ENCODE results near the gene CCNI. TPM values are rescaled to one million over a fixed set of nuclear protein-coding genes. Genes with fewer than 3 reads are reported as not detected.

Gene CCNI
- total and polyA plus RNA-seq, 3 donors from 2014 or later, result 259 to 288 (median 261) TPM

- 97% methylated on average over 5 of the region's 5 CpGs for WGBS, 2 donors
- Histone ChIP-seq H3K36me3 (ENCODE audit: low read depth, missing control alignments) (no peaks in the 10 kb centered on the region), H3K4me1 (no peaks in the 10 kb centered on the region), H3K27ac (no peak overlapping the region), H3K4me3 (no peak overlapping the region), H3K9me3 (no peaks in the 10 kb centered on the region), H3K27me3 (no peaks in the 10 kb centered on the region)
- no peak for DNase-seq
- TF ChIP-seq POLR2A (IDR thresholded peaks at IDR 0.05) (no peak), CTCF (IDR thresholded peaks at IDR 0.05) (no peak)
- intact Hi-C loops (cut with DNase I; ENCODE audit: low total_unique reads), result no loop called here
Observed at GRCh38 chr4:77121736-77122240, 46.0 kb upstream of the CCNI start.

GRCh38 chr4:77120886-77121508 is 45.2 kb upstream of the CCNI start:
- Histone ChIP-seq H3K27me3 (no peaks in the 10 kb centered on the region), H3K36me3 (ENCODE audit: low read depth, missing control alignments) (no peaks in the 10 kb centered on the region), H3K27ac (no peak overlapping the region), H3K9me3 (no peaks in the 10 kb centered on the region), H3K4me3 (no peak overlapping the region), H3K4me1 (no peaks in the 10 kb centered on the region)
- TF ChIP-seq CTCF (IDR thresholded peaks at IDR 0.05) (no peak), POLR2A (IDR thresholded peaks at IDR 0.05) (no peak)
- 84 to 98% methylated on average over 8 of the region's 8 CpGs for WGBS, 2 donors
- no peak for DNase-seq
- intact Hi-C loops (cut with DNase I; ENCODE audit: low total_unique reads), result no loop called here

- no peak overlapping the region for H3K4me3 ChIP-seq
- no peak for DNase-seq
- no peak for TF ChIP-seq CTCF (IDR thresholded peaks at IDR 0.05)
- intact Hi-C loops (cut with DNase I; ENCODE audit: low total_unique reads), result no loop called here
- no peak overlapping the region for H3K27ac ChIP-seq
- H3K27me3 ChIP-seq, result no peaks in the 10 kb centered on the region
- no peaks in the 10 kb centered on the region for H3K4me1 ChIP-seq
- no peaks in the 10 kb centered on the region for H3K9me3 ChIP-seq
- no peaks in the 10 kb centered on the region for H3K36me3 ChIP-seq (ENCODE audit: low read depth, missing control alignments)
Observed at GRCh38 chr4:77117721-77118120, 41.9 kb upstream of the CCNI start.

GRCh38 chr4:77113069-77113468 is 37.3 kb upstream of the CCNI start:
- DNase-seq, result peak; percentile 25
- Histone ChIP-seq H3K27ac (no peak overlapping the region), H3K4me1 (no peaks in the 10 kb centered on the region), H3K36me3 (ENCODE audit: low read depth, missing control alignments) (no peaks in the 10 kb centered on the region), H3K4me3 (peak overlapping the region in 1 of 2 donors; percentile 41), H3K9me3 (no peaks in the 10 kb centered on the region), H3K27me3 (no peaks in the 10 kb centered on the region)
- 69 to 89% methylated on average over 19 to 29 of the region's 29 CpGs for WGBS, 2 donors
- intact Hi-C loops (cut with DNase I; ENCODE audit: low total_unique reads), result no loop called here
- TF ChIP-seq CTCF (IDR thresholded peaks at IDR 0.05), result no peak
- no peak for TF ChIP-seq POLR2A (IDR thresholded peaks at IDR 0.05)

GRCh38 chr4:77110730-77111129 is 34.9 kb upstream of the CCNI start:
- no peaks in the 10 kb centered on the region for H3K9me3 ChIP-seq
- no peak for DNase-seq
- H3K4me1 ChIP-seq, result no peaks in the 10 kb centered on the region
- H3K36me3 ChIP-seq (ENCODE audit: low read depth, missing control alignments), result no peaks in the 10 kb centered on the region
- no peaks in the 10 kb centered on the region for H3K27me3 ChIP-seq
- H3K4me3 ChIP-seq, result no peak overlapping the region
- intact Hi-C loops (cut with DNase I; ENCODE audit: low total_unique reads), result no loop called here
- no peak for TF ChIP-seq CTCF (IDR thresholded peaks at IDR 0.05)
- no peak for TF ChIP-seq POLR2A (IDR thresholded peaks at IDR 0.05)
- H3K27ac ChIP-seq, result no peak overlapping the region
- 100% methylated on average over 1 of the region's 1 CpG for WGBS, 2 donors

Data from testis (tissue), 3 donors.